Epidermal melanocyte (primary cell): ENCODE results near the gene SNX19.
A peak's percentile ranks its signal among the peaks of the same experiment; 100 is the strongest.
"Not testable (repeated sequence)": the region's sequence is repeated elsewhere in the genome, so short reads cannot be mapped to it uniquely, and the experiment has no call there.

Experiments used
- DNase-seq: peaks from one replicate; pipeline ENCODE4 v3.0.0; 2011; ENCODE audit warnings: low spot score; ENCODE audit not compliant: insufficient read length

The SNX19 gene

DNA sequence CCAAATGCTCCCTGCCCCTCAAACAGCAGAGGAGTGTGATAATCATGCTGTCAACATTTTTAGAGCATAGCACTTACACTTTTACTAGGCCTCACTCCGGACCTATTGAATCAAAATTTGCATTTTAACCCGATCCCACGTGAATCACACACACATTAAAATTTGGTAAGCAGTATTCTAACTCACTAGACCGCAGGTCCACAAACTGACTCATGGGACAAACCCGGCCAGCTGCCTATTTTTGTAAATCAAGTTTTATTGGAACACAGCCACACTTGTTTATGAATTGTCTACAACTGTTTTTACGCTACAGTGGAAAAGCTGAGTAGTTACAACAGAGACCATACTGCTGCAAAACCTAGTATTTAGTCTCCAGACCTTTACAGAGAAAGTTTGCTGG lies 43.3 kb downstream of the SNX19 start:
- DNase-seq = no peak

DNA sequence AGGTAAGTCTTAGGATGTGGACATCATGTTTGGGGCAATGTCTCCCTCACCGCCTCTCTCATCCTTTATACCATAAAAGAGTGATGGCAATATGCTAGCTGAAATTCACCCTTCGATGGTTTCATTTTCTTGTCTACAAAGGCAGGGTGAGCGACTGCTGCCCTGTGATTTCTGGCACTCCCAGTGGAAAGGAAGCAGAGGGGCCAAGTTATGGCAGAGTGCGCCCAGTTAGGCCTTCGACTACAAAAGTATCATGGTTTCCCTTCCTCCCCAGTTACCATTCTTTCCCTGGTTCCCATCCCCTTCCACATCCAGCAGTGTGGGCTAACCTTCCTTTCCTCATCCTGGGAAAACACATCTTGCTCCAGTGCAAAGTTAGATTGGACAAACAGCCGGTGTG lies 43.8 kb downstream of the SNX19 start:
- DNase-seq = no peak

DNA sequence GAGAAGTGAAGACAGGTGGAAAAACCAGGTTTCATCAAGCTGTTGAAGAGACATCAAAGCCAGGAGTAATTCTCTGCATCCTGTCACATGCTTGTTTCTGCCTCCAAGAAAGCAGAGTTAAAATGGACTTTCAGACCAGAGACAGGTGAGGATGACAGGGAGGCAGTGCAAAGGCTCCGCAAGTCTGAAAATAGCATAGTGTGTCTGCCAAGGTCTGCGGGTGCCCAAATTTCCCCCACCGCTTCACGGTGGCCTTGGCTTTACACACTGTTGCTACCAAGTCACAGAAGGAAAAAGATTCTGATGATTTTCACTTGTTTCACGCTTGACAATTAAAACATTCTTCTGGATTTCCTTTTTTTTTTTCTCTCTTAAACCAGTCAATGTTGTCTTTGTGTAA lies 44.2 kb downstream of the SNX19 start:
- DNase-seq = no peak

DNA sequence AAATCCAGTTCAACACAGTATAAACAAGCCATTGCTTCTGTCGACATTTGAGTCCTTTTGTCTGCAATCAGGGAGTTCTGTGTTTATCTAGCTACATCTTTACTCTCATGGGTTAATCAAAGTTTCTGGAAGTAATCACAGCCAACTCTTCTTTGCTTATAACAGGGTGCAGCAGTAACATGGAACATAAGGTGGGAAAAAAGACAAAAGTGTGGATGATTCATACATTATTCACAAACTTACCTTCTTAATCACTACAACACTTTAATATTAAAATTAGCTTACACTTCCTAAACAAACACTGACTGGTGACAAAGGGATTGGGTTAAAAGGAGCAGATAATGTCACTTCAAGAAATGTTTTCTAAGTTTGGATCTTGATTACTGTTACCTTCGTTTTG lies 44.7 kb downstream of the SNX19 start:
- DNase-seq = no peak

DNA sequence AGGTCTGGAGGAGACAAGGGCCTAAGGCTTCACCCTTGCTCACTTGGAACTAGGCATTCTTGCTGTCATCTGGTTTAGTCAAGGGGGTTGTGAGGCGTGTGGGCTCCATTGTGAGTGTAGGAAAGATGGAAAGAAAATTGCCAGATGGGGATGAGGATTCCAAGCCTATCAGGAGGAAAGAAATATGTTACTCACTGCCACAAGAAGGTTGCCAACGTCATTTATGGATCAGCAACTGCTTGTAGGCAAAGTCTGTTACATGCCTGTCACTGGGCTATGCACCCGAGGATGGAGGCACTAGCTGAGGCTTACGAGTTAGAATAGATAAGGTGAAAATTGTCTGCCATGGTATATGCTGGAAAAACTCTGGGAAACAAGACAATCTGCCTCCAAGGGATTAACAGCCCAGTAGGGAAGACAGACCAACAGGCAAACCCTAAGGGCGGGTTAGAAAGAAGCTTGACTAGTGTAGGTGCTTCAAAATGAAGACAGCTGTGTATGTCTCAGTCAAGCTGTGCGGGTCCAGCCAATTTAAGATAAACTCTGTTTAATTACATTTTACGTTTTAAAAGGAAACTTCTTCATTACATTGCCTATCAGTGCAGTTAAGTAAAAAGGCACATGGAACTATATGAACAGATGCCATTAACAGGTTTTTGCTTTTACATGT lies 47.4 kb downstream of the SNX19 start:
- DNase-seq = no peak

DNA sequence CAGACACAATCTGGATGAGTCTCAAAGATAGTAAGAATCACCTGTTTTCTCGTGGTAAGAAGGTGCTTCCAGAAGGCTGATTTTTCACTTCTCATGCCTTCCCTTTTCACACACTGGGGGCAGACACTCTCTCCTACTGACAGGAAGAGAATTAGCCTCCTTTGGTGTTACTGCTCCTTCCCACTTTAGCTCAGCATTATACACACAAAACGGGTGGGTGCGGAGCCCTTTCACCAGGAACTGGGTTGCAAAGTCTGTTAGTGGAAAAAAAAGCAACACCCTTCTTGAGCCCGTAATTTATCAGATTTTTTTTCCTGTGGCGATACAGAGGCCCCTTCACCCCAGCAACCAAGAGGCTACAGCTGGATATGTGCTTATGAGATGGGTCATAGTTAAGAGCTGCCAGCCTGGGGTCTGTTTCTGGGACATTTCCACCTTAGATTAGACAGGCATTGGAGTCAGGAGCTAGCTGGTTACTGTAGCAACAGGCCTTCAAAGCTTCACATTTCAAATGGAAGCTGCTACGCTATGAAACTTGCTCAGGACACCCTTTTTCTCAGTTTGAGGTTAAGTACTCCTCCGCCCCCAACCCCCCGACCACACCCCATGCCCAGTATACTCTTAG lies 48.1 kb downstream of the SNX19 start:
- DNase-seq = no peak

DNA sequence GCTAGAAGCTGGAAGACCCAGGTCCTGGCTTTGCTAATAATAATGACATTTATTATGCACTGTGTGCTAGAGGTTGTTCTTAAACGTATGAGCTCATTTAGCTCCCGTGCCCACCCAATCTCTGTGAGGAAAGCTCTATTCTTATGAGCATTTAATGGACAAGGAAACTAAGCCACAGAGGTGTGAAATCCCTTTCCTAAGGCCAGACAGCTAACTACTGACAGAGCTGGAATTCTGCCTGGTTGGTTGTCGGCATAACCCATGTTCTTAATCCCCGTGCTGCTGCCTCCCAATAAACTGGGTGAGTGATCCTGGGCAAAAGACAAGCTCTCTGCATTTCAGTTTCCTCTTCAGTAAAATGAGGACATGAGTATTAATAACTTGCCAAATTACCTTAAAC lies 49.4 kb downstream of the SNX19 start:
- DNase-seq = no peak

DNA sequence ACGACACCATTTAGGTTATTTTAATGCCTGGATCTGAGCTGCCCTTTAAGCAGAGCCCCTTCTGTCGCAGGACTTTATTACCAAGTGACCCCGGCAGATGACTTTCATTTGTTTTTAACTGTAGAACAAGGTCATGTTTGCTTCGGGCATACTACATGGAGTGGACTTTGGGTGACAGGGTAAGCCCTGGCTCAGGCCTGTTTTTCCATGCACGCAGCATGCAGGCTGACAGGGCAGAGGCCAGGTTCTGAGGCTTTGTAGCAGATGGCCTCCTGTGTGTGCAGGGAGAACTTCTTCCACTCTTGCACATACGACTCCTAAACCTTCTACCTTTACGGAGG lies 50.5 kb downstream of the SNX19 start:
- DNase-seq = no peak

DNA sequence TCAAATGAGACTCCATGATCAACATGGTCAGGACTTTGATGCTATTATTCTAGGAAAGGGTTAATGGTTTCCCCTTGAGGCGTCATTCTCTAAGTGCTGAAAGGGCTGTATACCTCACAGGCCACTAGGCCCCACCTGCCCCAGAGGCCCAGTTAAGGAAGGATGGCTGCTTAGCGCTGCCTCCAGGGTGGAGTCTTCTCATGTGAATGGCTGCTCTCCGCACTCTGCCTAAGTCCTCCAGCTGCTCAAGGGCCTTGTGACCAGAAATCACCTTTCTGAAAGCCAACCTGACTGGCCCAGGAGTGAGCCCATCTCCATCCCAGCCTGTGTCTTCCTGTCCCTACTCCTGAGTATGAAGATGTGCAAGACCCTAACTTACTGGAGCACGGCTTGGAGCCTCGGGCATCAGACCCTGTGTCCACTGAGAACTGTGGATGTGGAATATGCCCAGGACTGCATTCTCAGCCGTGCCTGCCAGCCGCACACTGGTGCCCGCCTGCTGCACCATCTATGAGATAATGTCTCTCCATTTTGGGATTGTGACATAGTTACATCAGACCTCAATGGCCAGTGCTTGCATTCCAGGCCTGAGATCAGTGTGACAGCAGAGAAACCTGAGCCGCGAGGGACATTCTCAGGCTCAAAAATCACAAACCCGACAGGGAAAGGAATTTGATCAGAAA lies 51.0 kb downstream of the SNX19 start:
- no peak for DNase-seq

DNA sequence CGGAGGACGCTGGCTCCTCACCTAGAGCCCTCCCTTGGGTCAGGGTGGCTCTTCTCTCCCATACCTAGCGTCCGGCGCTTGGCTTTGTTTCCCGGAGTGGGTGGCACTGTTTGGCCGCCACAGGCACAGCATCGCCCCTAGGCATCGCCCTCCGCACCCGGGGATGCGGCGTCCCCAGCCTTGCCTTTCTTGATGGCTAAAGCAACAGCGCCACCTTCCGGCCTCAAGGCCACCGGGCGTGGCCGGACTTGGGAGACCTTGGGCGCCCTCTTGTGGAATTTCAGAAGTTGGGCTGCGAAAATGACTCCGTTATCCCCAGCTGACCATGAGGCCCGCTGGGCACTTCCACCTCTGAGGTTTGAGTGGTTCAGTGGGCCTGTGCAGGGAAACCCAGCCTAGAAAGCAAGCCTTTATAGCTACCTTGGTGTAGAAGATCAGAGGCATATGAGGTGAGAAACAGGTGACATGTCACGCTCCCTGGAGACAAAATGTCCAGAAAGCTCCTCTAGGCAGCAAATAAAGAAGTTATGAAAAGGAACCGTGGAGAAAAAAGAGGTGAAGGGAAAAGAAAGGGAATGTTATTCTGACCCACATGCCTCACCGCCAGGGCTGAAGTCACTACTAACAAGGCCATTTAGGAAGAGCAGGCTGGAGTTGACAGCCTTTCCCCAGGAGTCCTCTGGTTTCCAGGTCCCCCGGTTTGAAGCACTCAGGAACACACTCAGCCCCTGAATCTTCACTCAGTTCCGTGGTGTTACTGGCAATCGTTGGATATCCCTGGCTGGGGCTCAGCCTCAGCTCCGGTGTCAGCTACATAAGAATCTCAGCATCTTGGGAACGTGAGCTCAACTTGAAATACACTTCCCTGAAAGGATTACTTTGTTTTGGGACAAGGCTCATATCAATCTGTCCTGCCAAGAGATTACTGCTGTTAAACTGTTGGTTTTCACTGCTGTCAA lies 54.1 kb downstream of the SNX19 start:
- peak; percentile 52 for DNase-seq

DNA sequence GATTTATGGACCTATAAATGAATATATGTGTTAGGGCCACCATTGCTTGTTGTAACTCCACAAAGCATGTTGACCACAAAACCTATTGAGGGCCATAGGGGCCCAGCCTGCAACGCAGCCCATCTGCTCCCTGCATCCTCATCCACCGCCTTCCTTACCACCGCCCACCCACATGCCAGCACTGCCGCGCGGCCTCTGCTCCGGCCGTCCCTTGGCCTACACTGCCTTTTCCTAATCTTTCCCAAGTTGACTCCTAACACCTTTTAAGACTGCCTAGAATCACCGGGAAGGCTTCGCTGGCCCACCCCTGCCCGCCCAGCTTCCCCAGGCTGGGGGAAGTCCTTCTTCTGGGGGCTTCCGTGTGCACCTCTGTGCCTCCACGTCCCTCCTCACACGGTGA lies 55.0 kb downstream of the SNX19 start:
- no peak for DNase-seq

DNA sequence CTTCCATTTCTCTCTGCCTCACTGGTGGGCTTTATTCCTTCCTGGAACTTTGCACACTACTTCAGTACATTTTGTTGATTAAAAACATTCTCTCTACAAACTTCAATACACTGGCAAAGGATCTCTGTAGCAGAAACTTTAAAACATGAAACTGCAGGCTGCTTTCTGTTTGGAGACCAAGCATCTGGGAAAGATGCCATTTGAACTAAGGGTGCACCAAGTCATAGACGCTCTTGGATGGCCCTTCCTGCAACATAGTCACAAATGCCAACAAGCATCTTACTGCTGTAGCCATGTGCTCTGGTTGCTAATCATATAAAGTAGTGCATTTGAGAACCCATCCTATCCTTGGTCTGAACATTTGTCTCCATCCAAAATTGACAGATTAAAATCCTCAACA lies 56.4 kb downstream of the SNX19 start:
- no peak for DNase-seq

DNA sequence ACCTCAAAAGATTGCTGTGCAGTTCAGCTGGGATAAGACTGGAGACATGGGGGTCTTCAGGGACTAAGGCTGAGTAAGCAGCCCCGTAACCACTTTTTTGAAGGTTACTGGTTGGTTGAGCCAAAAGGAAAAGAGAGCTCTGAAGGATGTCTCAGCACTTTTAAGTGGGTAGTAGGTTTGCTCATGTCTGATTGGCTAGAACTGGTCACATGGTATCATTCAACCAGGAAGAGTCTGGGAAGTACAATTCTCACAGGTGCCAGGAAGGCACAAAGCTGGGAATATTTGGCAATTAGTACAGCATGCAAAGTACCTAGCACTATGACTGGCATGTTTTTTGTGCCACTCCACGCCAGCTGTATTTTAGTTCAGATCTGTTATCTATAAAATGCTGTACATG lies 58.1 kb downstream of the SNX19 start:
- DNase-seq = no peak

DNA sequence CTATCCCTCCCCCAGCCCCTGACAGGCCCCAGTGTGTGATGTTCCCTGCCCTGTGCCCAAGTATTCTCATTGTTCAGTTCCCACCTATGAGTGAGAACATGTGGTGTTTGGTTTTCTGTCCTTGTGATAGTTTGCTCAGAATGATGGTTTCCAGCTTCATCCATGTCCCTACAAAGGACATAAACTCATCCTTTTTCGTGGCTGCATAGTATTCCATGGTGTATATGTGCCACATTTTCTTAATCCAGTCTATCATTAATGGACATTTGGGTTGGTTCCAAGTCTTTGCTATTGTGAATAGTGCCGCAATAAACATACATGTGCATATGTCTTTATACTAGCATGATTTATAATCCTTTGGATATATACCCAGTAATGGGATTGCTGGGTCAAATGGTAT lies 60.6 kb downstream of the SNX19 start:
- DNase-seq = not testable (repeated sequence)

DNA sequence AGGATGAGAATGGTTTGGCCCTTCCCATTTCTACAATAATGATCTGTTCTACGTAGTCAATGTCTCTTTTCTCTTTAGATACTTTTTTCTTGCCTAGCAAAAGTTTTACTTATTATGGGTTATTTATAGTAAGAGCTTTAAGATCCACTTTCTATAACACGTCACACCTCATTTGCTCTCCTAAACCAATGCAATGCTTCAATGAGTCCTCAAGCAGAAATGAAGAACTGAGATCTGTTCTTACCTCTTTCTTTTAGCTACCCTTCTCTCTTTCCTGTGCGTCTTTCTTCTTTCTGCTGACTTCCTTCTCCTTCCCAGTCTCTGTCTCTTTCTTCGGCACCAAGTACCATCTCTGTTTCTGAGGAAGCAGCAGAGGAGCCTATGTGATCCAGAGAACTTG lies 61.8 kb downstream of the SNX19 start:
- DNase-seq = no peak

DNA sequence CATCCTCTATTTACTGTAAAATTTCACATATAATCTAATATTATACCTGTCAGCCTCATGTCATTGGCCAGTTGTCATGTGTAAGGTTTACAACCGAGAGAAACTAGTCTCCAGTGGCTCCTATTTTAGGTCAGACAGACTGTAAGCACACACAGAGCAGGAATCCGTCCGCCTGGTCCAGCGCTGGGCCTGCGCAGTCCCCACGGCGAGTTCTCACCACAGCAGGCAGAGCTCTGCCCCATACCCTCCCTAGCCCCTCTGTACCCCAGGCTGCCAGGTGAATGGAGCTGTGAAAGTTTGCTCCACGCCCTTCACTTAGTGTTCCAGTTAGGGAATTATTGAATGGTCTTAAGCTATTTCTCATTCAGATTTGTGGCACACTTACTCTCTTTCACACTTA lies 63.7 kb downstream of the SNX19 start:
- no peak for DNase-seq

DNA sequence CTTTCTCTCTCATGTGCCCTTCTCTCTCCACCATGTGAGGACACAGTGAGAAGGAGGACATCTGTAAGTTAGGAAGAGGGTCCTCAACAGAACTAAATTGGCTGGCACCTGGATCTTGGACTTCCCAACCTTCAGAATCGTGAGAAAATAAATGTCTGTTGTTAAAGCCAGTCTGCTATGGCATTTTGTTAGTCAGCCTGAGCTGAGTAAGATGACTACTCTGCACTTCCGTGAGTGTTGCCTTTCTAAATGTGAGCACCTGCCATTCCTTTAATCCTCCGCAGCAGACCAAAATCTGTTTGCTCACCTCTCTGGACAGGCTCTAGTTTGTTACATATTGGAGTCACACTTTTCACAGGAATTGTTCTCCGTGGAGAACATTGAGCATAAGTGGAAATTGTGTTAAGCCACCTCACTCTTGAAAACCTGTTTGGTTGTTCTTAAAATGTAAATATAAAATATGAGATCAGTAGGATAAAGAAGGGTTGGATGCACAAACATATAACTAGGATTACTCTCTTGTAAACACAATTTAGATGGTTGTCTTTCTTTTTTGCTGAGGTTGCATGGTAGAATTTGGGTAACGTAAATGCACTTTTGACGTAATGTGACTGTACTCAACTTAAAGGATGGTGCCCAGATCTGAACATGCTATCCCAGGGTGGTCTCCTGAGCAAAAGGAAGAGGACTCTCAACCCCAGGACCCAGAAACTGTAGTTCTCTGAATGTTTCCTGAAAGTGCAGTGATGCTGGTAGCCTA lies 65.9 kb downstream of the SNX19 start:
- no peak for DNase-seq

DNA sequence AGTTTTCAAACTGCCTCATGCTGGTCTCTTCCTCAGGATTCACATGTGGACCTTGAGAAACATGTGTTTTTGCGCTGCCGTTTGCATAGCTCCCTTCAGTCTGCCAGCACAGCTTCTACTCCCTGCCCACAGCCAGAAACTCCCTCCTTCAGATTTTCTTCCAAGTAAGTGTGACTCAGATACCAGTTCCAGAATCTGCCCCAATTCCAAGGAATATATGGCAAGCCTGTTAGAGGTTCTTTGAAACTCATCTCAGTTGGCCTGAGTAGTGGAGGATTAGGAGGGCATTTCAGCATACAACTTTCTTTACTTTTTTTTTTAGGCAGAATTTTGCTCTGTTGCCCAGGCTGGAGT lies 67.1 kb downstream of the SNX19 start:
- DNase-seq = no peak

DNA sequence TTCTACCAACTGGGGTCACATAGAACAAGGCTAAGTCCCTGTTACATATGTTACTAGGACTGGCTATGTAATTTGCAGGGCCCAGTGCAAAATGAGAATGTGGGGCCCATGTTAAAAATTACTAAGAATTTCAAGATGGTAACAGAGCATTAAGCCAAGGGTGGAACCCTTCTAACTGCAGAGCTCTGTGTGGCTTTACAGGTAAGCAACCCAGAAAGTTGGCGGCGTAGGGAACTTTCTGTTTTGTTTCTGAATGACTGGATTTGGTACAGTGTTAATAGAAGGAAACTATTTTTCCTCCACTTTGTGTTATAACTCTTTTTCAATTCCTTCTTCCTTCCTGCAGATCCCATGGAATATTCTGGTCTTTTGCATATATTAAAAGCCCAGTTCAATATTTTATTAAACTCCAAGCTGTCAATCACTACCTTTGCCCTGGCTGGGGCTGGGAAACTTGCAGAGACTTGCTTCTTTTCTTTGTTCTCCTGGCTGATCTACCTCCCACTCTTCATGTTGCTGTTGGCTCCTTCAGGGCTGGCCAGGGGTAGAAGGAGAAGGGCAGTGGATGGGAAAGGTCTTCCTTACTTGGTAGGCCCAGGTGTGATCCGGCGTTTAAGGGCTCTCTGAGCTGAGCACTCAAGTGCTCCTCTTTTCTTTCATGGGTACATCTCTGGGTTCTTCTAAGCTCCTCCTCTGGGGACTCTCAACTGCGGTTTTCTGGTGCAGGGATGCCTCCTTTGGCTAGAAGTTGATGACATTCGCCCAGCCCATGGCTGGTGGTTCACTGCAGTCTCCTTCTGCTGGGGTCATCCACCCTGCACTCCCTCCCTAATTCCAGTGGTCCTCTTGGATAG lies 67.7 kb downstream of the SNX19 start:
- no peak for DNase-seq

DNA sequence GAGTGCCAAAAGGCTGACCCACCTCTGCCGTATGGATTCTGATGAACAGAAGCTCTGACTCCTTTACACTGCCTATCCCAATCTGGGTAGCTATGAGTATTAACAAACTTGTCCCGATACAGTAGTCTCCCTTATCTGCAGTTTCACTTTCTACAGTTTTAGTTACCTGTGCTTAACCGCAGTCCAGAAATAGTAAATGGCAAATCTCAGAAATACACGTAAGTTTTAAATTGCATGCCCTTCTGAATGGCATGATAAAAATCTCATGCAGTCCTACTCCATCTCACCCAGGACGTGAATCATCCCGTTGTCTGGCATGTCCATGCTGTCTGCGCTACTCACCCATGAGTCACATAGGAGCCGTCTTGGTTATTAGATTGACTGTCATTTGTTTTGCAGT lies 68.8 kb downstream of the SNX19 start:
- DNase-seq = no peak
